HG03571 (cell line): ENCODE measurements around the gene GDPD3.

Source experiments
- ATAC-seq: cut with Tn5 transposase; IDR thresholded peaks from one replicate; pipeline ENCODE4 v1.9.1; 2021; ENCODE audit not compliant: unreplicated experiment

GDPD3 gene

DNA sequence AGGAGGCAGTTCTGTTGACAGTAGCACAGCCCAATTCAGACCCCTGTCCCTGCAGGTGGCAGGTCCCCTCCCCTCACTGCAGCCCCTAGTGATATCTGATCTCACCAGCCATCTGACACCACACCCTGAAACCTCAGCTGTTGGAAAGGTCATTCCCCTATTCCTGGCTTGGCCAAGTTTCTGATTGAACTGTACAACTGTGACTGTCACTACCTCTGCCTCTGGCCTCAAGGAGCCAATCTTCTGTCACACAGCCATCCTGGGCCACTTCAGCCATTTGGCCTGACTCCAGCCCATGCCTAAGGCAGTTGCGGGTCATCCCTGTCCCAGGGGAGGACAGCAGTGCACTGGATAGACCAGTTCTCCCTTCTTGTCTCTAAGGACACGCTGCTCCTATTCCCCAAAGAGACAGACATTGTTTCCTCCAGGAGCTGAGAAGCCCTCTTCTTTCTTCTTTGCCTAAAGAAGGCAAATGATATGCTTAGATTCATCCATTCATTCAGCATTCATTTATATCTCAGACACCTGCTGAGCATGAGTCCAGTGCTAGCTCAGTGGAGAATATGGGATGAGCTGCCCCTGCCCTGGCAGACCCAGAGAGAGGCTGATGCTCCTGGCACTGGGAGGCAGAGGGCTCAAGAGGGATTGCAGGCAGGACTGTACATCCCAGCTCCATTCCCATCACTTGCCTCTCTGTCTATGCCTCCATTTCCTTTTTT is 52.3 kb downstream of the GDPD3 start:
- ATAC-seq, result no peak

DNA sequence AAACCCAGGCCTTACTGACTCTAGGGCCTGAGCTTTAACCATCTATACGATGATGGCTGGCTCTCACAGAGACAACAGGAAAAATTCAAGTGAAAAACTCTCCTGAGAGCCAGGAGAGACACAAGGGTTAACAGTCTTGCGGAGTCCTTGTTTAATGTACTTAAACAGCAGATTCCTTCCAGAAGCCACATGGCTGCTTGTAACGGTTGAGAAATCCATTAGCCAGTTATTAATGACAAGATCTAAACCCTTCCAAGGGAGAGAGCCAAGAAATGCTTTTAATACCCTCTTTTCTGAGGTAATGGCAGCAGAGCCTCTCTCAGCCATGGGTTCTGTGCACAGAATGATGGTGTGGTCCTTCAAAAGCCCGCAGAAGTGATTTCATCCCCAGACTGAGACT is 53.0 kb downstream of the GDPD3 start:
- no peak for ATAC-seq

DNA sequence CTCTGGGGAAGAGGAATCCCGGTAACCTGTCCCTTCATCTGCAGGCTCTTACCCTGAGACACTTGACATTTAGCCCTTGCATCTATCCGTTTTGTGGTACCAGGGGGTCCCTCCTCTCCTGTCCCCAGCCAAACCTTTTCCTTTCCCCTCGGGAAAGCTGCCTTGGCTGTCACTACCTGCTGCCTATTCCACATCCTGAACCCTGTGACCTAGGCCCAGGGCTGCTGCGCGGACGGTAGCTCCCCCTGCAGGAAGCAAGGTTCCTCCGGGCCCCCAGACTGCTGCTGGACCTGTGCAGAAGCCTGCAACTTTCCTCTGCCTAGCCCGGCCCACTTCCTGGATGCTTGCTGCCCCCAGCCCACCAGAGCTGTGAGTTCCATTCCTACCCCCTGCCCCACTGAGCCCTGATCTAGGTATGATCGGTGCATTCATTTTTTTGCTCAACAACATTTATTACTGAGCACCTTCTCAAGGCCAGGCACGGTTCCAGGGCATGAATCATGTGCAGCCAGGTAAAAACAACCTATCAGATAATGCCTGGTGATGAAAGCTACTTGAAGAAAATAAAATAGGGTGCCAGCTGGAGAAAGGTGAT is 58.3 kb downstream of the GDPD3 start:
- ATAC-seq, result no peak
